Activated CD4-positive, alpha-beta T cell treated with anti-CD3 and anti-CD28 coated beads, Interleukin-2, amount 50 U/mL, for 1 hour (primary cell): Measurements from ENCODE around the gene MS4A5.
"Not testable (repeated sequence)": the region's sequence is repeated elsewhere in the genome, so short reads cannot be mapped to it uniquely, and the experiment has no call there.

ENCODE experiments used
- DNase-seq: peaks from one replicate; pipeline ENCODE4 v3.0.0-alpha.2; 2020

MS4A5 gene

GRCh38 chr11:60429272-60429671, at the start of gene MS4A5:
MS4A5 (plus strand) TSS chr11:60429572; CDS start chr11:60429675, 103 bp downstream.
- DNase-seq = no peak

- no peak for DNase-seq
Measured at GRCh38 chr11:60389279-60389910, 40.0 kb upstream of the MS4A5 start.

- no peak for DNase-seq
Measured at GRCh38 chr11:60390419-60390818, 39.0 kb upstream of the MS4A5 start.

- no peak for DNase-seq
Measured at GRCh38 chr11:60392361-60392760, 37.0 kb upstream of the MS4A5 start.

GRCh38 chr11:60393016-60393415, 36.4 kb upstream of the MS4A5 start:
- no peak for DNase-seq

- DNase-seq = no peak
Measured at GRCh38 chr11:60394666-60395380, 34.5 kb upstream of the MS4A5 start.

GRCh38 chr11:60396382-60396781, 33.0 kb upstream of the MS4A5 start, which contains the start of gene MS4A14:
MS4A14 (plus strand) TSS chr11:60396459; CDS start chr11:60396579, 120 bp downstream.
- no peak for DNase-seq

GRCh38 chr11:60396799-60397198, 32.6 kb upstream of the MS4A5 start:
- no peak for DNase-seq

- DNase-seq = no peak
Measured at GRCh38 chr11:60420015-60420414, 9.4 kb upstream of the MS4A5 start.

- DNase-seq = no peak
Measured at GRCh38 chr11:60422609-60423008, 6.8 kb upstream of the MS4A5 start.

GRCh38 chr11:60428517-60428916, 855 bp upstream of the MS4A5 start:
- no peak for DNase-seq

- DNase-seq = no peak
Measured at GRCh38 chr11:60431251-60431650, 1.9 kb downstream of the MS4A5 start.

GRCh38 chr11:60433401-60433800, 4.0 kb downstream of the MS4A5 start:
- DNase-seq = no peak

GRCh38 chr11:60447070-60447469, 17.7 kb downstream of the MS4A5 start:
- DNase-seq = no peak

- DNase-seq = no peak
Measured at GRCh38 chr11:60447846-60448245, 18.5 kb downstream of the MS4A5 start.

- not testable (repeated sequence) for DNase-seq
Measured at GRCh38 chr11:60451185-60451584, 21.8 kb downstream of the MS4A5 start.

GRCh38 chr11:60454212-60454611, 24.8 kb downstream of the MS4A5 start:
- DNase-seq = no peak

GRCh38 chr11:60455531-60456042, 26.2 kb downstream of the MS4A5 start, which contains the start of gene MS4A1:
MS4A1 (plus strand) TSS chr11:60455847; CDS start chr11:60462375, 6,528 bp downstream.
- no peak for DNase-seq

GRCh38 chr11:60457576-60457975, 28.2 kb downstream of the MS4A5 start:
- DNase-seq = no peak

GRCh38 chr11:60459345-60459744, 30.0 kb downstream of the MS4A5 start:
- DNase-seq = no peak

GRCh38 chr11:60468829-60469228, 39.5 kb downstream of the MS4A5 start:
- DNase-seq = no peak

GRCh38 chr11:60469723-60470122, 40.4 kb downstream of the MS4A5 start:
- no peak for DNase-seq

- no peak for DNase-seq
Measured at GRCh38 chr11:60477035-60477445, 47.7 kb downstream of the MS4A5 start.

GRCh38 chr11:60482361-60482760, 53.0 kb downstream of the MS4A5 start:
- DNase-seq = no peak
